ENCODE results near the gene ANXA11.

Gene ANXA11

DNA sequence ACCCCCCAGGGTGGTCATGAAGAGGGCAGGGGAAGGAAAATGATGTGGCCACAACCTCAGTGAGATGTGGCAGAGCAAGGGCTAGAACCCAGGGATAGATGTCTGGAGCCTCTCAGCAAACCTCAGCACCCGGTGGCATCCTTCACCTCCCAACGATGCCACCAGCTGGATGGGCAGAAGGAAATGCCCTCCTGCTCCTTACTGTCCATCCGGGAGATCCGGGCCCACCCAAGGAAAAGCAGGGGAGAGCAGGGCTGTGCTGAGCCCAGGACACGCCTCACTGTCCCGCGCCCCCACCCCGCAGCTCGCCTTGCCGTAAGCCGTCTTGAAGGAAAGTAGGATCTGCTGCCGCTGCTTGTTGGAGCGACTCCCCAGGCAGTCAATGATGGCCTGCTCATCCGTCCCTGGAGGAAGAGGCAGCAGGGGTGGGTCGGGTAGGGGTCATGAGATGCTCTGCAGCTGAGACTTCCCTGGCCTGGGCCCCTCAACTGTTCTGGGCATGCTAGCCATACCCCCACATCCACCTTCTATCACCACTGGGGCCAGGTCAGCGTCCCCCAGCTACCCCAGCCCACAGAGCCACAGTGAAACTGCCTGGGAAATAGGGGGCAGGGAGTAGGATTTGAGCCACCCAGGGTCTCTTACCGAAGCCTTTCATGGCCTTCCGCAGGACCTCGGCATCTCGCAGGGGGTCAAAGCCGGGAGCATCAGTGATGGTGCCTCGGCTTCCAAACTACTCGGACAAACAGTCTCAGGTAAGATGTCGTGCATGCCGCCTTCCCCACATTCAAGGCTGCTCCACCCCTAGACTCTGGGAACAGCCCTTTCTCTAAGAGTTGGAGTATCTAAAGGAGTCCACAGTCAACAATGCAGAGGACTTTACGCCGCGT is 38.5 kb downstream of the ANXA11 start:
- DNase-seq (ENCODE audit: low spot score) = no peak

DNA sequence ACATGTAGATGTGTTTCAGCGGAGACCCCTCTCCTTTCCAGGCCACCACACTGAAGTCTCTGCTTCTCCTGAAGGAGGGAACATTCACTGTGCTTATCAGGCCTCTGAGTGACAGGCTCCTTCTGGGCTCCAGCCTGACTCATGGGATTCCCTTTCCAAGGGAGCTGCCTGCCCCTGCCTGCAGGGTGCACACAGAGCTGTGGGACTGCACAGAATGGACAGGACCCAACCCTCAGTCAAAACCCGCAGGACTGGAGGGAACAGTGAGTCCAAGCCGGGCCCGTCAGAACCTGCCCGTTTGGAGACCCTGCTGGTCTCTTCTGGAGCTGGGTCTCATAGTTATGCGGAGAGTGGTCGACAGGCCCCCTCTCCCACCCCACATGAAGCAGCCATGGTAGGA is 40.2 kb downstream of the ANXA11 start:
- DNase-seq (ENCODE audit: low spot score) = no peak

DNA sequence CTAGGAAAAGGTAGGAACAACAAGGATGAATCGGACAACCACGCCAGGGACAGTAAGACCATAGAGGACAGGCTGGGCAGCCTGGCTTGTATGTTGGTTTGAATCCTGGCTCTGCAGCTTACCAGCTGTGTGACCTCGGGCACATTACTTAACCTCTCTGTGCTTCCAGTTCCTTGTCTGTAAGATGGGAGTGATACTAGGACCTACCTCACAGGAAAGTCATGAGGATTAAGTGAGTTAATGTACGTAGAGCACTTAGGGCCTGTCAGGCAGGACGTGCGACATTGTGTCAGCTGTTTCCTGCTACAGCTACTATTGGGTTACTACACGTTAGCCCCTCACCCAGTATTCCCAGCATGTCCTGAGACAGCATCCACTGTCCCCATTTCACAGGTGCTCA is 40.7 kb downstream of the ANXA11 start:
- DNase-seq (ENCODE audit: low spot score) = no peak

DNA sequence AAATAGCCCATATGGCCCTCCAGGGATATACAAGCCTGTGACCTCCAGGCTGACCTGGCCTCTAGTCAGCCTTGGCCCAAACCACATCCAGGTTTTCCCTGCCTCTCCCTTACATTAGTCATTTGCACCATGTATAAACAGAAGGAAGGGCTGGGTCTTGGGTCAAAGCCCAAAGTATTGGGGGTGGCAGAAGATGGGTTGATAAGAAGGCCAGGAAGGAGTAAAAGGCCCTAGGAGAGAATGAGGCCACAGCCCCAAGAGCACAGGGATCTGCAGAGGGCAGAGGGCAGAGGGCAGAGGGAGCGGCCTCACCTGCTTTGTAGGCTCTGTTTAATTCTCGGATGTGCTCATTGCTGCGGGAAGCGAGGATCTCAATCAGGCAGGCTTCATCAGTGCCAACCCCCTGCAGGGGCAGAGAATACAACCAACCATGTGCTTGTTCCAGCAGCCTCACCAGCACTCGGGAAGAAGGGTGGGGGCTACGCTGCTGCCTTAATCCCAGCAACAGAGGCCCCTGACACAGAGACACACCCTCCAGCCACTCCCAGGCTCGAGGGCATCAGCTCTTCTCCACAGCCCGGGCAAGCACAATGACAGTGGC is 41.5 kb downstream of the ANXA11 start:
- no peak for DNase-seq (ENCODE audit: low spot score)

DNA sequence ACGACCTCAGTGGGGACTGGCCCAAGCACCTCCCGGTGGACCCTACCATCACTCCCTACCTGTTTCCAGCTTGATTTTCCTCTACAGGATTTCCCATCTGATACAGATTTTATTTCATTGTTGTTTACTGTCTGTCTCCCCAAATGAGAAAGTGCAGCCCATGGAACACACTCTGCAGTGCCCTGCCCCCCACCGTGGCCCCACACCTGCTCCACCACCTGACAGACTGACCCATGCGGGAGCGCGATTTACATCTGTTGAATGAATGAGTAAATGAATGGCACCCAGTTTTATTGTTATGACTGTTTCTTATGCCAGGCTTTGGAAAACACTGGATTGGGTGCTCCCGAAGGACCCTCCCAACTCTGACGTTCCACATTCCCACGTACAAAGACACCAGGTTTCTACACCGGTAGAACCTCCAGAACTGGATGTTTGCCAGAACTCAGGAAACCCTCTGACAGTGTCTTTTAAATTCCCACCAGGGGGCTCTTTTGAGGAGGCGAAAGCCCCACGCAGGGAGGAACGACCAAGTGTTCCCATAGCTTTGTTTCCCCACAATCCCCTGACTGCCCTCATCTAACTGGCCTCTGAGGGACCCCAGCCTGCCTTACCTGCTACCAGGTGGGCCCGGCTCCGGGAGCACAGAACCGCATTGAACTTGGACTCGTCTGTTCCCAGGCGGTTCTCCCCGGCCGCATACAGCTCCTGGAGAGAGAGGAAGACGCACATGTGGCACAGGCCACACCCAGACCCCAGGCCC is 43.8 kb downstream of the ANXA11 start:
- no peak for DNase-seq (ENCODE audit: low spot score)

DNA sequence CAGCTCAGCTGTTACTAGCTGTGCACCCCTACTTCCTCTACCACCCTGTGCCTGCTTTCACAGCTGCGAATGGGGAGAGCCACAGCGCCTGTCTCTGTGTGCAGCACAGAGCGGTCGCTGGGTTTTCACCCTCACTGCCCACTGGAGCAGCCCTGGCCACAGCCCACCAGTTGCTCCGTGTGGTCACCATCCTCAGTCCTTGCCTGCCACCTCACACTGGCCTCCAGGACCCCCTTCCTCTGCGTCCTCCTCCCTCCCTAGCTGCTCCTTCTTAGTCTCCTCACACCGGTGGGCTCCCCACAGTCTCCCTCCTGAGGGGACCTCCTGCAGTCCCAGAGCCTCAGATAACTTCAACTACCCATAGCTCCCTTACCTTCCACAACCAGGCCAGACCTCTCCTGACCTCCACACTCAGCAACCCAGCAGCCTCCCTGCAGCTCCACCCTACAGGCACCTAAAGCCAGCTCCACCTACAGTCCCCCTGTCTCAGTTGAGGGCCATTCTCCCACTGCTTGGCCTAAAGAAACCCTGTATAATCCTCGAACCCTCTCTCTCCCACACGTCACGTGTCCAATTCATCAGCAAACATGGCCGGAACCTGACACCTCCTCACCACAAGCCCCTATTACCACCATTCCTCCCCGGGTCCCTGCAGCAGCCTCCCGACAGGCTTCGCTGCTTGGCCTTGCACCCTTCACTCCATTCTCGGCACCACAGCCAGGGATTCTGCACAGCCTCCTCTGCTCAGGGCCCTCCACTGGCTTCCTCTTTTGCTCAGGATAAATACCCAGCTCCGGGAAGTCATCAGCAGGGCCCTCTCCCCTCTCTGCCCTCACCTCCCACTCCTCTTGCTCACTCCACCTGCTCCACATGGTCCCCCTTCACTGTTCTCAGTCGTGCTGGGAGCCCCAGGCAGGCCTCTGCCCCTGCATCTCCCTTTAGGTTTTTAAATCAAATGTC is 44.7 kb downstream of the ANXA11 start:
- no peak for DNase-seq (ENCODE audit: low spot score)

DNA sequence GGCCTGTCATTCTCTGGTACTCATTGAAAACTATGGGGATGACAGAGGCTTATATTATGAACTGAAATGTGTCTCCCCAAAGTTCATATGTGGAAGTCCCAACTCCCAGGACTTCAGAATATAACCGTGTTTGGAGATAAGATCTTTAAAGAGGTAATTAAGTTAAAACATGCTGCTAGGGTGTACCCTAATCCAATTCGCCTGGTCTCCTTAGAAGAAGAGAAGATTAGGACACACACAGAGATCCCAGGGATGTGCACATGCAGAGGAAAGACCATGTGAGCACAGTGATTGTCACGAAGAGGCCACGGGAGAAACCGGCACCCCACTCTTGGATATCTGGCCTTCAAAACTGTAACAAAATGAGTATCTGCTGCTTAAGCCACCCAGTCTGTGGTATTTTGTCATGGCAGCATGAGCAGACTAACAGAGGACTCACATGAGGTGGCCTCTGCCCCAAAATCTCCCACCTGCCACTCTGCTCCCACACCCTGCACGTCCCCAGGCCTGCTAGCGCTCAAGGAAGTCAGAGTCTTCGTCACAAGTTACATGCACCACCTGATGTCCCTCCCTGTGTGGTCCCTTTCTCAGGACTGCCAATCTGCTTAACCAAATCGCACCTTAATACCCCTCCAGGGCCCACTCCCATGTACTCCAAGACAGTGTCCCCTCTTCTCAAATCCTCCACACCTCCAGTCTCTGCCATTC is 46.0 kb downstream of the ANXA11 start:
- peak; percentile 59 for DNase-seq (ENCODE audit: low spot score)

DNA sequence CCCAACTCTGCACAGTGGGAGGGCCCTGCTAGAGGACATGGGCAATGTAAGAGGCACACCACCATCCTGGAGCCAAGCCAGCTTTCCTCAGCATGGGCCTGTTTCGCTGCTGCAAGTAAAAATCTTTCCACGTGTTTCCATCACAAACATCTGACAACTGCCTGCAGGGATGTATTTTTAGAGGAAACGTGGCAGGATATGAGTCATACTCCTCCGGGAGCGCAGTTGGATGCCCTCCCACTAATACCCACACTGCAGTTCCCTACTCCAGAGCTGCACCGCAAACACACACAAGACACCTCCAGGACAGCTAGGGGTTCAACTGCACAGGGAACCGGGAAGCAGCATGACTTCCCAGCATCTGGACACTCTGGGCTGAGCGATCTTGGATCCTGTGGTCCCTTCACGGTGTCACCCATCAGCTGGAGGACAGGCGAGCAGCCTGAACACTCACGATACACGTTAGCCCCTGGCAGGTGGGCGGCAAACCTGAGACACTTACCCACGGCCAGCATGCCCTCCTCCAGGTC is 46.7 kb downstream of the ANXA11 start:
- DNase-seq (ENCODE audit: low spot score) = peak; percentile 13

DNA sequence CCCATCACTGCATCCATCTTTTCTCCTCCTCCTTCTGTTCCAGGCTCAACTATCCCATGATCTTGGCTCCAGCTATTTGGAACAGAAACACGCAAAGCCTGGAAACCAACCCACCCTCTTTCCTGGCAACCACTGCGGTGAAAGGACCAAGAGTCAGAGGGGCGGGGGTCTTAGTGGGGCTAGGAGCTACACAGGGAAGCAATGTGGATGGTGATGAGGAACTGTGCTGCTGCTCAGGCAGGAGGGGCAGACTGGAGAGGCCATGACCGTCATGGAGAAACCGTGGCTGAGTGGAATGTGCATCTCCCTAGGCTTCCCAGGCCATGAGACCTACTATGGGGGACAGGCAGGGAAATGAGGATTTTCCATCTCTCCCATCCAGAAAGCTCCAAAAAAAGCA is 47.2 kb downstream of the ANXA11 start:
- DNase-seq (ENCODE audit: low spot score) = no peak

DNA sequence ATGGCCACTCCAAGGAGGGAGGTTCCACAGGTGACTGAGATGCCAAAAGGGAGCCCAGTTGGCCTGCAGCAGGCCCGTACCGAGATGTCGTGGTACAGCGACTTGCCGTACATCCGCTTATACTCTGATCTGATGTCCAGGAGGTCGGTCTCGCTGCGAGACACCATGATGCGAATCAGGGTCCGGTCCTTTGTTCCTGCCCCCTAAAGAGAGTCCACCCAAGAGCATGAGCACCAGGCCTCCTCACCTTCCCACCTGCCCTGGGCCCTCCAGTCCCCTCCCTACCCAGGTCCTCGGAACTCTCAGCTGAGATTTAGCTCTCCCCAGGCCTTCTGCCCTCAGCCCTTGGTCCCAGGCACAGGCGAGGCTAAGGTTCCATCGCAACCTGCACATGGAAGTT is 47.8 kb downstream of the ANXA11 start:
- DNase-seq (ENCODE audit: low spot score) = no peak

DNA sequence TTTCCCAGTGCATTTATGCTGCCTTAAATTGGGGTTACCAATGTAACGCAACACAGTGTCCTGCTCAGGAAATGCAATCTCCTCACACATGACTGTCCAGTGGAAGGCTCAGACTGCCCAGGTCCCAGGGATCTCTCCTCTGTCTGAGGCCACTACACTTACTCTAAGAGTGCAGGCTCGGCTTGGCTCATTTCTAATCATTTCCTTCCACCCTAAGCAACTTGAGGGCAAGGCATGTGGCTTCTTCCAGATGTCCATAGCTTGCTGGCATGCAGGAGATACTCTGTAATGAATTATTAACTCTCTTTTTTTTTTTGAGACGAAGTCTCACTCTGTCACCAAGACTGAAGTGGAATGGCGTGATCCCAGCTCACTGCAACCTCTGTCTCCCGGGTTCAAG is 49.1 kb downstream of the ANXA11 start:
- DNase-seq (ENCODE audit: low spot score) = no peak

DNA sequence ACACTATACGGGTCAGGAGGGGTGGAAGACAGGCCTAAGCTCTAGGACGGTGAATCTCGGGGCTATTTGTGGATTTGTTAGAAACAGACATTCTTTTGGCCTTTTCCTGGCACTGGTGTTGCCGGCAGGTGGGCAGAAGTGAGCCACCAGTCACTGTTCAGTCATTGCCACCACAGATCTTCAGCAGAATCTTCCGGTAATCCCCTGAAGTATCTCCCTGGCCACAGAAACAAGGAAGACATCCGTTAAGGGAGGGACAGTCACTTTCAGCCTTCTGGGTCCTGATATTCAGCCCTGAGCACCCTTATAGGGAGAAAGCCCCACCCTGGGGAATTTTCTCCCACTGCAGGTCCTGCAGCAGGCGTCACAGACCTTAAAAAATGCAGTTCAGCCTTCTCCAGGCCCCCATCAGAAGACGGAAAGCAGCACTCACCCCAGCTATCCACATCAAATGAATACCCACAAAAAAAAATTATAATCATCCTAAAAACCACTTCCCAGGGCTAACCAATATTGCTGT is 49.6 kb downstream of the ANXA11 start:
- DNase-seq (ENCODE audit: low spot score) = no peak

DNA sequence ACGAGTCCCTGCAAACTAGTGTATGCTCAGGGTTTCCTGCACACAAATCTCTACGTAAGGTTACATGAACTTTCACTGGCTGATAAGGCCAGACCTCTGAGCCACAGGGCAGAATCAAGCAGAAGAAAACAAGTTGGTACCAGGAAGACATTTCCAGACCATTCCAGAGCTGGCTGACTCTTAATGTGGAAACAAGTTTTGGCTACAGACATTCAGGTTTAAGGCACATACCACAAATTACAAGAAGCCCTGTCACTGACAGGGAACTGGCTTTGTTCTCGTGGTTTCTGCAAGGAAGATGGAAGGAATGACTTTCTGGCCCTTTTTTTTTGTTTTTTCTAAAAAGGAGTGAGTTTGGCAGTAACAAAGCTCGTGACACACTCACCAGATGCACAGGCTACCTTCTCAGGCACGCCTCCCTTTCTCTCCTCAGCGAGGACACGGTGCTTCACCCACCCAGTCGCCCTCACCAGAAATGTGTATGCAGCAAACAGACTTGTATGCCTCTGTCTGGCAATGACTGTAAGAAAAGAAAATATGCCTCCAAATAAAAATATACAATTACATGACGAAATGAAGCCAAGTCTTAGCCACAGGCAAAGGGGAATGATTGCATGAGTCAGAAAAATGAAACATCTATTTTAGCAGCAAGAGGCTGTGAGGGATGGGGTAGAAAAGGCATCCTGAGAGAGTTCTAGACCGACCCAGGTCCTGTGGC is 50.2 kb downstream of the ANXA11 start:
- no peak for DNase-seq (ENCODE audit: low spot score)

DNA sequence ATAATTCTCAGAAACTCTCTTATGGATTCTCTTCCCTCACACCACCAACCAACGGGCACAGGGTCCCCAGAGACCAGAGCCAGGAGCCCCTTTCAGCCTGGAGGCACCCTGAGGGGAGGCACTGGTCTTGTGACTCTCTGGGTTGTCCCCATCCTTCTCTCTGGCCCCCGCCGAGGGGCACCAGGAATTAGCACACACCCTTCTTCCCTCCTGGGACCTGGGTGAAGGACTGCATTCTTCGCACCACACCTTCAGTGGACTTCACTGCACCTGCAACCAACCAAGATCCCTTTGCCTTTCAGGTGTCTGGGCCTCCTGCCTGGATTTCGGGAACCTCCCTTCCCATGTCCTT is 50.7 kb downstream of the ANXA11 start:
- DNase-seq (ENCODE audit: low spot score) = no peak

DNA sequence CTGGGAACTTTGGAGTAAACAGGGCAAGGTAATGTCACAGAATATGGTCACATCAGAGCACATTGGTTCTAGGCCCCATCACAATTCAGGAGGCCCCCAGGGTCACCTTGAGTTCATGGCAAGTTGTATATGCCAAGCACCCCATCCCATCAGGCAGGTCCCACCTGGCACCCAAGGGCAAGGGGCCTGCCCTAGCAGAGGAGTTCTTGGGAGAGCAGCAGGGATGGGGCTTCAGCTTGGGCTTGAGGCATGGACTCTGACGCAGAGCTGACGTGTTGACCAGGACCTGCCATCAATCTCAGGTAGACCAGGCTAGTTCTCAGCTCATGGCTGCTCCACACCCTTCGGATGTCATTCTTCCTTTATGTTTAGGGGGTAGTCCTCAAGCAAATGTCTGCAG is 51.9 kb downstream of the ANXA11 start:
- no peak for DNase-seq (ENCODE audit: low spot score)

DNA sequence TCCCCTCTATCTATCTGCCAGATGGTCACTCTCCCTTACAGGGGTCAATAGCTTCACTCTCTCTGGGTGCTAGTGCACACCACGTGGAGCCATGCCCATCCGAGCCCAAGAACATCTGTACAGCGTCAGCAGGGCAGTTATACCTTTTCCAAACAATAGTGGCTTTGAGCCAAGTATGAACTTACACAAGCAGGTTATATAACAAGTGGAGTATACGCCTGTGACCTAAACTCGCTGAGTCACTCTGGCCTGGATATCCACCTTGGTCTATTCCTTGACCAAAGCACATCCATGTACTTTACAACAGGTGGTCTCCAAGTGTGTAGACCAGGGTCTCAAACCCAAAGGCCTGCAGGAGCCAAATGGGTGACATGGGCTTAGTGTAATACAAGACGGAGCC is 52.5 kb downstream of the ANXA11 start:
- DNase-seq (ENCODE audit: low spot score) = no peak

DNA sequence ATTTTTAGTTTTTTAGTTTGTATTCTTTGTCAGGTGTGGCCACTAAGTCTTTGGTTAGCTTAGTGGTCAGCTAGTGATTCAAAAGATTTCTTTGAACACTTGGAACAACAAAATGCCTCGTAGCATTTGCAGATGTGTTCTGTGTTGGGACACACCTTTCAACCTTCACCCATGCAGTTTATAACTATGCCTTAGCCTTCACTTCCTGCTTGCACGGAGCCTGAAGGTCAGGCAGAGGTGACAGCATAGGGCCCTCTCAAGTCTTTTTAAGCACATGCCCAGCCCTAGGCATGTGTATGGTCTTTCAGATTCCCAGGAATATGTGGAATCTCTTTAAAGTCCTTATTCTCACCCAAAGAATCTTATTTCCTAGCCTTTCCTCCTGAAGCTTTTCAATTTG is 55.2 kb downstream of the ANXA11 start:
- no peak for DNase-seq (ENCODE audit: low spot score)

DNA sequence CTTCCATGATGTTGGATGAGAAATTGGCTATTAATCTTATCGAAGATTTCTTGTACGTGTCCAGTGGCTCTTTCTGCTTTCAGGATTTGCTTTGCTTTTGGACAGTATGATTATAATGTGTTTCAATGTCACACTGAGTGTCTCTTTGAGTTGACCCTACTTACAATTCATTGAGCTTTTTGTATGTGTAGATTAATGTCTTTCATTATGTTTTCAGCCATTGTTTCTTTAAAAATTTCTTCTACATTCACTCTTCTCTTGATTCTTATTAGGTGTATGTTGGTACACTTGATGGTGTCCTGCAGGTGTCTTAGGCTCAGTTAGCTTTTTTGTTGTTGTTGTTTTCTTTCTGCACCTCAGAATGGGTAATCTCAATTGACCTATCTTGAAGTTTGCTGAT is 56.2 kb downstream of the ANXA11 start:
- DNase-seq (ENCODE audit: low spot score) = no peak

DNA sequence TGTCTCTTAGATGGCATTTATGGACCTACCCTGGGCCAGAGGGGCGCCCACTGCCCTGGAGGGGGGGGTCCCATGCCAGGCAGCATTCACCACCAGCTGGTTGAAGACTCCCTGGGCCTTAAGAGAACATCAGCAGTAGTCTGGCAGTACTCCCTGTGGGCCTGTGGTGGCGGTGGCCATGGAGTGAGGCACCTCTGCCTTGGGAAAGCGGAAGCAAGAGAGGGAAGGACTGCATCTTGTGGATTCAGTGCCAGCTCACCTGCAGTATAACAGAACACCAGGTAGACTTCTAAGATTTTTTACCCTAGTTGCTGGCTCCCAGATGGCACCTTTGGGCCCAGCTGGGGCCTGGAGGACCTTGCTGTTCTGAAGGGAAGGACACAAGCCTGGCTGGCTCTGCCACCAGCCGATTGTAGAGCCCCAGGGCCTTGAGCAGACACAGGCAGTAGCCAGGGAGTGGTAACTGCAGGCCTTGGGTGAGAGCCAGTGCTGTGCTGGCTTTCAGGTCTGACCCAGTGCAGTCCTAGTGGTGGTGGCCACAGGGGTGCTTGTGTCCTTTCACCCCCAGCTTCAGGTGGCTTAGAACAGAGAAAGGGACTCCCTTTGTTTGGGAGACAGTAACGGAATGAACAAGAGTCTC is 57.1 kb downstream of the ANXA11 start:
- DNase-seq (ENCODE audit: low spot score) = no peak
